GM13977 (cell line): ENCODE data around the gene EVI5L.
"Not testable (repeated sequence)": the region's sequence is repeated elsewhere in the genome, so short reads cannot be mapped to it uniquely, and the experiment has no call there.

Experiments used
- DNase-seq: peaks from one replicate; pipeline ENCODE4 v3.0.0; 2012; ENCODE audit warnings: low spot score
- CTCF ChIP-seq: IDR thresholded peaks from 2 replicates; pipeline ENCODE4 v1.5.1; 2012; ENCODE audit warnings: mild to moderate bottlenecking, control low read depth; ENCODE audit not compliant: insufficient read depth; ENCODE audit errors: extremely low read depth, missing control alignments
- in situ Hi-C: fragments of 300-500 bp; cut with MboI; formaldehyde crosslinking; loops from one replicate; pipeline ENCODE4 v1.12.0; 2022; ENCODE audit warnings: low sequenced_read_pairs, low pct_unique_long_range_greater_than_20kb, mixed read lengths, inconsistent platforms; ENCODE audit not compliant: unreplicated experiment

The EVI5L gene

GRCh38 chr19:7811989-7812388 lies 18.0 kb upstream of the EVI5L start:
- in situ Hi-C loops = loop anchor here (25.0 kb wide), 2 partner anchors 250 to 450 kb away; no protein-coding TSS in a partner anchor
- TF ChIP-seq CTCF = no peak
- DNase-seq = no peak

- no peak for TF ChIP-seq CTCF
- in situ Hi-C loops = loop anchor here (25.0 kb wide), 2 partner anchors 253 to 453 kb away; no protein-coding TSS in a partner anchor
- no peak for DNase-seq
Observed at GRCh38 chr19:7815325-7815724, 14.7 kb upstream of the EVI5L start.

GRCh38 chr19:7816040-7816439 lies 14.0 kb upstream of the EVI5L start:
- in situ Hi-C loops = loop anchor here (25.0 kb wide), 2 partner anchors 254 to 454 kb away; no protein-coding TSS in a partner anchor

GRCh38 chr19:7817801-7818200 lies 12.2 kb upstream of the EVI5L start:
- in situ Hi-C loops = loop anchor here (25.0 kb wide), 2 partner anchors 256 to 456 kb away; no protein-coding TSS in a partner anchor
- no peak for DNase-seq
- no peak for TF ChIP-seq CTCF

More at GRCh38 chr19:7816040-7816439, 14.0 kb upstream of the EVI5L start:
- not testable (repeated sequence) for DNase-seq

- no peak for DNase-seq
- no peak for TF ChIP-seq CTCF
- in situ Hi-C loops = loop anchor here (25.0 kb wide), 2 partner anchors 257 to 457 kb away; no protein-coding TSS in a partner anchor
Observed at GRCh38 chr19:7818806-7819205, 11.2 kb upstream of the EVI5L start.

GRCh38 chr19:7819337-7819736 lies 10.7 kb upstream of the EVI5L start:
- in situ Hi-C loops = loop anchor here (25.0 kb wide), 2 partner anchors 257 to 457 kb away; no protein-coding TSS in a partner anchor
- no peak for TF ChIP-seq CTCF
- no peak for DNase-seq

GRCh38 chr19:7820588-7820987 lies 9.4 kb upstream of the EVI5L start:
- TF ChIP-seq CTCF = no peak
- in situ Hi-C loops = loop anchor here (25.0 kb wide), 2 partner anchors 258 to 458 kb away; no protein-coding TSS in a partner anchor
- no peak for DNase-seq
